ENCODE data around the gene NEK7. TPM values are rescaled to one million over a fixed set of nuclear protein-coding genes. Genes with fewer than 3 reads are reported as not detected.
"Not testable (repeated sequence)": the region's sequence is repeated elsewhere in the genome, so short reads cannot be mapped to it uniquely, and the experiment has no call there.

The NEK7 gene
- total RNA-seq, 1 donor from 2014 or later, result 68.6 TPM

GRCh38 chr1:198291036-198291435 is 134.2 kb downstream of the NEK7 start:
- no peak for DNase-seq

GRCh38 chr1:198291924-198292323 is 135.1 kb downstream of the NEK7 start:
- DNase-seq, result no peak

- no peak for DNase-seq
These were observed 138.4 kb downstream of the NEK7 start for GRCh38 chr1:198295225-198295624.

- no peak for DNase-seq
These were observed 139.2 kb downstream of the NEK7 start for GRCh38 chr1:198295971-198296370.

- no peak for DNase-seq
These were observed 140.5 kb downstream of the NEK7 start for GRCh38 chr1:198297281-198297680.

GRCh38 chr1:198298640-198299039 is 141.8 kb downstream of the NEK7 start:
- DNase-seq, result no peak

- no peak for DNase-seq
These were observed 143.7 kb downstream of the NEK7 start for GRCh38 chr1:198300451-198300850.

- no peak for DNase-seq
These were observed 147.6 kb downstream of the NEK7 start for GRCh38 chr1:198304431-198304830.

- DNase-seq, result not testable (repeated sequence)
These were observed 158.0 kb downstream of the NEK7 start for GRCh38 chr1:198314817-198315216.

- DNase-seq, result not testable (repeated sequence)
These were observed 158.5 kb downstream of the NEK7 start for GRCh38 chr1:198315331-198315730.

- no peak for DNase-seq
These were observed 159.8 kb downstream of the NEK7 start for GRCh38 chr1:198316546-198317100.

- no peak for DNase-seq
These were observed 161.3 kb downstream of the NEK7 start for GRCh38 chr1:198318085-198318484.

- DNase-seq, result no peak
These were observed 164.0 kb downstream of the NEK7 start for GRCh38 chr1:198320759-198321158.

- no peak for DNase-seq
These were observed 169.4 kb downstream of the NEK7 start for GRCh38 chr1:198326232-198326631.

GRCh38 chr1:198326915-198327314 is 170.1 kb downstream of the NEK7 start:
- DNase-seq, result no peak

- DNase-seq, result no peak
These were observed 171.7 kb downstream of the NEK7 start for GRCh38 chr1:198328458-198329032.

GRCh38 chr1:198330982-198331615 is 174.3 kb downstream of the NEK7 start:
- DNase-seq, result no peak

- no peak for DNase-seq
These were observed 176.9 kb downstream of the NEK7 start for GRCh38 chr1:198333744-198334143.

GRCh38 chr1:198335663-198336062 is 178.9 kb downstream of the NEK7 start:
- no peak for DNase-seq

- no peak for DNase-seq
These were observed 181.1 kb downstream of the NEK7 start for GRCh38 chr1:198337886-198338285.

- DNase-seq, result no peak
These were observed 183.3 kb downstream of the NEK7 start for GRCh38 chr1:198340139-198340538.

GRCh38 chr1:198346178-198346577 is 189.4 kb downstream of the NEK7 start:
- DNase-seq, result no peak

GRCh38 chr1:198350456-198350855 is 193.7 kb downstream of the NEK7 start:
- DNase-seq, result no peak
